ENCODE results near the gene CNIH3. TPM values are rescaled to one million over a fixed set of nuclear protein-coding genes. Genes with fewer than 3 reads are reported as not detected.

CNIH3 gene
- total RNA-seq, 1 experiment from 2014 or later, result 3.7 TPM

- H3K9me3 ChIP-seq (ENCODE audit: control insufficient read depth, insufficient read depth, low read depth, low read length), result no peaks in the 10 kb centered on the region
- ATAC-seq, result peak; percentile 53
- intact Hi-C loops (cut with micrococcal nuclease; ENCODE audit: unreplicated experiment), result no loop called here
- H3K27me3 ChIP-seq (ENCODE audit: control insufficient read depth, insufficient read depth, low read length), result peaks cover 7% of the 10 kb centered on the region
- no TSS peak for BruUV-seq (replicated peaks)
- no peaks in the 10 kb centered on the region for H3K4me1 ChIP-seq (ENCODE audit: control insufficient read depth, insufficient read depth, low read length)
- no peak overlapping the region for H3K27ac ChIP-seq (ENCODE audit: low read length)
- ChIA-PET CTCF (no interaction called here), POLR2A (no interaction called here)
- TF ChIP-seq POLR2AphosphoS5 (IDR thresholded peaks at IDR 0.05; ENCODE audit: low read depth, low read length) (no peak), SIN3A (IDR thresholded peaks at IDR 0.05; ENCODE audit: borderline replicate concordance, insufficient read depth, low read depth, low read length) (no peak), REST (IDR thresholded peaks at IDR 0.05; ENCODE audit: insufficient read depth in 1 of 2, low read depth in 2 of 2, low read length in 1 of 2) (no peak), CTCF (IDR thresholded peaks at IDR 0.05) (no peak), TCF7L2 (IDR thresholded peaks at IDR 0.05; ENCODE audit: low read depth, low read length) (no peak)
- in situ Hi-C loops (cut with HindIII; ENCODE audit: low pct_unique_long_range_greater_than_20kb, low sequenced_read_pairs), result no loop called here
- peak; percentile 64 for DNase-seq (ENCODE audit: low read depth, low spot score)
- H3K4me3 ChIP-seq (ENCODE audit: low read depth in 2 of 2, low read length in 2 of 2), result no peak overlapping the region
- no peaks in the 10 kb centered on the region for H3K36me3 ChIP-seq (ENCODE audit: control insufficient read depth, insufficient read depth, low read length)
Measured at GRCh38 chr1:224623310-224623714, 7.2 kb downstream of the CNIH3 start.

GRCh38 chr1:224623743-224624333, 7.7 kb downstream of the CNIH3 start:
- no TSS peak for BruUV-seq (replicated peaks)
- H3K36me3 ChIP-seq (ENCODE audit: control insufficient read depth, insufficient read depth, low read length), result no peaks in the 10 kb centered on the region
- TF ChIP-seq REST (IDR thresholded peaks at IDR 0.05; ENCODE audit: insufficient read depth in 1 of 2, low read depth in 2 of 2, low read length in 1 of 2) (no peak), CTCF (IDR thresholded peaks at IDR 0.05) (no peak), POLR2AphosphoS5 (IDR thresholded peaks at IDR 0.05; ENCODE audit: low read depth, low read length) (no peak), SIN3A (IDR thresholded peaks at IDR 0.05; ENCODE audit: borderline replicate concordance, insufficient read depth, low read depth, low read length) (no peak), TCF7L2 (IDR thresholded peaks at IDR 0.05; ENCODE audit: low read depth, low read length) (no peak)
- POLR2A ChIA-PET, result no interaction called here
- no peak overlapping the region for H3K27ac ChIP-seq (ENCODE audit: low read length)
- H3K9me3 ChIP-seq (ENCODE audit: control insufficient read depth, insufficient read depth, low read depth, low read length), result no peaks in the 10 kb centered on the region
- H3K4me1 ChIP-seq (ENCODE audit: control insufficient read depth, insufficient read depth, low read length), result no peaks in the 10 kb centered on the region
- ATAC-seq (no peak), DNase-seq (ENCODE audit: low read depth, low spot score) (peak; percentile 75)
- CTCF ChIA-PET, result no interaction called here
- intact Hi-C loops (cut with micrococcal nuclease; ENCODE audit: unreplicated experiment) (no loop called here), in situ Hi-C loops (cut with HindIII; ENCODE audit: low pct_unique_long_range_greater_than_20kb, low sequenced_read_pairs) (no loop called here)
- no peak overlapping the region for H3K4me3 ChIP-seq (ENCODE audit: low read depth in 2 of 2, low read length in 2 of 2)
- H3K27me3 ChIP-seq (ENCODE audit: control insufficient read depth, insufficient read depth, low read length), result peaks cover 3% of the 10 kb centered on the region
